ENCODE results near the gene KCNT1.

The KCNT1 gene

DNA sequence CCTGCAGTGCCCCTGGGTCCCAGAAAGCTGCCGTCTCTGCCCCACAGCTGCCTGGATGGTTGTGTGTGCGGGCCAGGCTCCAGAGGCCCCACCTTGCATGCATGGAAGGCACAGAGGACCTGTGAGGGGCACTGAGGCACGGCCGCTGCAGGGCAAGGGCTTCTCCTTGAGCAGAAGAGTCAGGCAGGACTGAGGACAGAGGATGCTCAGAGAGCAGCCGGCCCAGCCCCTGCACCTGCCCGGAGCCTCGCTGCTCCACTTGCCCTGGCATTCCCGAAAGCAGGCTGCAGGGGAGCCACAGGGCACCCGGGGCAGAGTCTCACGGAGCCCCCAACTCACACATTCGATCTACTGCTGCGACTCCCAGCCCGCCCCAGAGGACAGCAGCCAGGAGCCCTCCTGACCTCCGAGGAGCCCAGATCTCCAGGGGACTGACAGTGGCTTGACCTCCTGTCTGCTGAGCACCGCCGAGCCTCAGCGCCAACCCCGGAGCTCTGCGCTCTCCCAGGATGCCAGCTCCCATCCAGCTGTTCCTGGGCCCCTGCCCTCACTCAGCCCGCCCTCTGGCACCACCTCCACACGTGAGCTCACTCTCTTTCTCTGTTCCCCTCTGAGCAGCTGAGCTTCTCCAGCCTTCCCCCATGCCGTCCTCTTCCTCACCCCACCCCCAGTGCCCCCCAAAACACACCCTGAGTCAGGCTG lies 95.0 kb downstream of the KCNT1 start:
- Histone ChIP-seq H3K9me3 (ENCODE audit: control insufficient read depth, low read length) (no peaks in the 10 kb centered on the region), H3K4me1 (ENCODE audit: control insufficient read depth, insufficient read depth, low read length) (peaks cover 4% of the 10 kb centered on the region), H3K27me3 (ENCODE audit: control insufficient read depth, insufficient read depth, low read length) (no peaks in the 10 kb centered on the region), H3K4me3 (ENCODE audit: low read length) (no peak overlapping the region), H3K36me3 (ENCODE audit: control insufficient read depth, insufficient read depth, low read length) (no peaks in the 10 kb centered on the region), H3K9ac (ENCODE audit: low read length) (no peak overlapping the region)

DNA sequence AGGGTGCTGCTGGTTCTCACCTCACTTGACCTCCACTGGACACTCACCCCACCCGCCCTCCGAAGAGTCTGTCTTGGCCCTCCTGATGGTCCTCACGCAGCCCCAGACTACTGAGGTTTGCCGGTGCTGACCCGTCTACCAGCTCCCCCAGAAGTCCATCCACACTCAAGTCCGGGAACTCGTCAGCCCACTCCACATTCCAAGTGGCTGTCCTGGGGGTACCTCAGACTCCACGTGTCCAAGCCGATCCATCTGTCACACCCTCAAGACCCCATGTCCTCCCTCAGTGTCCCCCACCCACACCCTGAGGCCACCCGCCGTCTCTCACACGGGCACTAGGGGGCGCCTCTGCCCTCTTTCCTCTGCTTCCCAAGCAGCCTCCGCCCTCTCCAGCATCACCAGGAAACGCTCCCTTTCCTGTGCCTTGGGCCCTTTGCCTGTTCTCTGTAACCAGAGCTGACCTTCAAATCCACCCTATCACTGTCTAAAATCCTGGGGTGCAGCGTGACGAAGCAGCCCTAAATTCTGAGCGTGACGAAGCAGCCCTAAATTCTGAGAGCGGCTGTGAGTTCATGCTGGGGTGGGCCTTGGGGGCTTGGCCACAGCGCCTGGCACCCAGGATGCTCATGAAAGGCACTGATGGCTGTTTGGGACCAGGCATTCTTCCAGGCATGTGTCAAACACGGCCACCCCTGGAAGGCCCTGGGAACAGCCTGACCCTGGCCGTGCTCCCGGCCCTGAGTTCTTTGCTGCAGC lies 95.7 kb downstream of the KCNT1 start:
- Histone ChIP-seq H3K4me1 (ENCODE audit: control insufficient read depth, insufficient read depth, low read length) (peaks cover 4% of the 10 kb centered on the region), H3K36me3 (ENCODE audit: control insufficient read depth, insufficient read depth, low read length) (no peaks in the 10 kb centered on the region), H3K9me3 (ENCODE audit: control insufficient read depth, low read length) (no peaks in the 10 kb centered on the region), H3K4me3 (ENCODE audit: low read length) (no peak overlapping the region), H3K27me3 (ENCODE audit: control insufficient read depth, insufficient read depth, low read length) (no peaks in the 10 kb centered on the region), H3K9ac (ENCODE audit: low read length) (no peak overlapping the region)

GRCh38 chr9:135798263-135798585 lies 96.2 kb downstream of the KCNT1 start:
- Histone ChIP-seq H3K9ac (ENCODE audit: low read length) (no peak overlapping the region), H3K9me3 (ENCODE audit: control insufficient read depth, low read length) (no peaks in the 10 kb centered on the region), H3K36me3 (ENCODE audit: control insufficient read depth, insufficient read depth, low read length) (no peaks in the 10 kb centered on the region), H3K4me3 (ENCODE audit: low read length) (no peak overlapping the region), H3K27me3 (ENCODE audit: control insufficient read depth, insufficient read depth, low read length) (no peaks in the 10 kb centered on the region), H3K4me1 (ENCODE audit: control insufficient read depth, insufficient read depth, low read length) (peaks cover 4% of the 10 kb centered on the region)

GRCh38 chr9:135799261-135799660 lies 97.3 kb downstream of the KCNT1 start:
- Histone ChIP-seq H3K9ac (ENCODE audit: low read length) (no peak overlapping the region), H3K36me3 (ENCODE audit: control insufficient read depth, insufficient read depth, low read length) (no peaks in the 10 kb centered on the region), H3K9me3 (ENCODE audit: control insufficient read depth, low read length) (no peaks in the 10 kb centered on the region), H3K4me3 (ENCODE audit: low read length) (no peak overlapping the region), H3K27me3 (ENCODE audit: control insufficient read depth, insufficient read depth, low read length) (no peaks in the 10 kb centered on the region), H3K4me1 (ENCODE audit: control insufficient read depth, insufficient read depth, low read length) (peaks cover 4% of the 10 kb centered on the region)

- H3K4me3 ChIP-seq (ENCODE audit: low read length) = no peak overlapping the region
These were observed 99.1 kb downstream of the KCNT1 start for GRCh38 chr9:135801070-135801469.

GRCh38 chr9:135802876-135803419 lies 101.0 kb downstream of the KCNT1 start:
- no peaks in the 10 kb centered on the region for H3K36me3 ChIP-seq (ENCODE audit: control insufficient read depth, insufficient read depth, low read length)
- no peaks in the 10 kb centered on the region for H3K4me1 ChIP-seq (ENCODE audit: control insufficient read depth, insufficient read depth, low read length)
- no peak overlapping the region for H3K9ac ChIP-seq (ENCODE audit: low read length)
- H3K27me3 ChIP-seq (ENCODE audit: control insufficient read depth, insufficient read depth, low read length) = no peaks in the 10 kb centered on the region
- H3K4me3 ChIP-seq (ENCODE audit: low read length) = no peak overlapping the region
- H3K9me3 ChIP-seq (ENCODE audit: control insufficient read depth, low read length) = no peaks in the 10 kb centered on the region

More at GRCh38 chr9:135801070-135801469, 99.1 kb downstream of the KCNT1 start:
- Histone ChIP-seq H3K4me1 (ENCODE audit: control insufficient read depth, insufficient read depth, low read length) (peaks cover 4% of the 10 kb centered on the region), H3K9ac (ENCODE audit: low read length) (no peak overlapping the region), H3K36me3 (ENCODE audit: control insufficient read depth, insufficient read depth, low read length) (no peaks in the 10 kb centered on the region), H3K27me3 (ENCODE audit: control insufficient read depth, insufficient read depth, low read length) (no peaks in the 10 kb centered on the region), H3K9me3 (ENCODE audit: control insufficient read depth, low read length) (no peaks in the 10 kb centered on the region)

DNA sequence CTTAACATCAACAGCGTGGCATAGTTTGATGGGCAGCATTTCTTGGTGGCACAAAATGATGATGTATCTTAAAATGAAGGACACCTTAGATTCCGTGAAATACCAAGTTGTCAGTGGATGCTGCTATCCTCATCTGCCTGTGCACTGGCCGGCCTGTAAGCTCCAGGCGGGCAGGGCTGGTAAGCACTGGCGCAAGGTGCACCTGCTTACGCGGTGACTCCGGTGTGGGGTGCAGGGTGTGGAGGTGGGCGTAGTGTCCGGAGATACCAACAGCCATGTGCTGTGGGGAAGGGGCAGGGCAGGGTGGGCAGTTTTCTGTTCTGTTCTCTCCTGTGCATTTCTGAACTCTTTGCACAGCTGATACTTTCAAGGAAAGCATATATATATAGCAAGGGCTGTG lies 101.5 kb downstream of the KCNT1 start:
- Histone ChIP-seq H3K27me3 (ENCODE audit: control insufficient read depth, insufficient read depth, low read length) (no peaks in the 10 kb centered on the region), H3K9me3 (ENCODE audit: control insufficient read depth, low read length) (no peaks in the 10 kb centered on the region), H3K4me1 (ENCODE audit: control insufficient read depth, insufficient read depth, low read length) (no peaks in the 10 kb centered on the region), H3K4me3 (ENCODE audit: low read length) (no peak overlapping the region), H3K36me3 (ENCODE audit: control insufficient read depth, insufficient read depth, low read length) (no peaks in the 10 kb centered on the region), H3K9ac (ENCODE audit: low read length) (no peak overlapping the region)

DNA sequence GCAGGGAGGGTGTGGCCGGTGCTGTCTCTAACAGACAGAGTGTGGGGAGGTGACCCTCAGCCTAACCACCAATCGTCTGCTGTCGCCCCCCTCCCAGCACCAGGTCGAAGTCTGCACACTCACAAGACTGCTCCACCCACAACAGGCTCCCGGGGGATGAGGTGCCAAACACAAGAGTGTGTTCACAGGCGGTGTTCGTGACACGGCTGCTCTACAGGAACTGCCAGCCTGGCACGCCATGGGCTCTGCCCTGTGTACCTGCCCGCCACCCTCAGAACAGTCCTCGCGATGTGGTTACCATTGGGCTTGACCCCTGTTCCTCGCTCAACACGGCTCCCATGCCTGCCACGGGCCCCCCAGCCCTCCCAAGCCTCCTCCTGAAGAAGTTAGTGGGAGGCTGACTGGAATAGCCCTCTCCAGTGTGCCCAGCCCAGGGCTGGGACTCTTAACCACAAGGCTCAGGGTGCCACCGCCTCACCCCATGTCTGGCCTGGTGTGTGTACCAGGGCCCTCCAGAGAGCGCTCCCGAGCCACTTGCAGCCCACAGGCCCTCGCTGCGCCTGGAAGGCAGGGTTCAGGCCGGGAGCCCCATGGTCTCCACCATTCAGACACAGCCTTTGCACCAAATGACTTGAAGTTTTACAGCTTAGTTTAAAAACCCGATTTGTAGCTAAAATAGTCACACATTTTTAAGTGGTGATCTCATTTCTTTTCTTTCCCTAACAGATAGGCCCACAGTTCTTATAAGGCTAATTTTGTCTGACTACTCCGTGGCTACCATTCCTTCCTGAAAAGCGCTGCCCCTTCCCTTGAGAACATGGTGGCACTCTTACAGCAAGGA lies 102.8 kb downstream of the KCNT1 start:
- H3K9ac ChIP-seq (ENCODE audit: low read length) = no peak overlapping the region
- H3K4me1 ChIP-seq (ENCODE audit: control insufficient read depth, insufficient read depth, low read length) = no peaks in the 10 kb centered on the region
- no peaks in the 10 kb centered on the region for H3K27me3 ChIP-seq (ENCODE audit: control insufficient read depth, insufficient read depth, low read length)
- no peaks in the 10 kb centered on the region for H3K9me3 ChIP-seq (ENCODE audit: control insufficient read depth, low read length)
- no peaks in the 10 kb centered on the region for H3K36me3 ChIP-seq (ENCODE audit: control insufficient read depth, insufficient read depth, low read length)
- H3K4me3 ChIP-seq (ENCODE audit: low read length) = no peak overlapping the region

DNA sequence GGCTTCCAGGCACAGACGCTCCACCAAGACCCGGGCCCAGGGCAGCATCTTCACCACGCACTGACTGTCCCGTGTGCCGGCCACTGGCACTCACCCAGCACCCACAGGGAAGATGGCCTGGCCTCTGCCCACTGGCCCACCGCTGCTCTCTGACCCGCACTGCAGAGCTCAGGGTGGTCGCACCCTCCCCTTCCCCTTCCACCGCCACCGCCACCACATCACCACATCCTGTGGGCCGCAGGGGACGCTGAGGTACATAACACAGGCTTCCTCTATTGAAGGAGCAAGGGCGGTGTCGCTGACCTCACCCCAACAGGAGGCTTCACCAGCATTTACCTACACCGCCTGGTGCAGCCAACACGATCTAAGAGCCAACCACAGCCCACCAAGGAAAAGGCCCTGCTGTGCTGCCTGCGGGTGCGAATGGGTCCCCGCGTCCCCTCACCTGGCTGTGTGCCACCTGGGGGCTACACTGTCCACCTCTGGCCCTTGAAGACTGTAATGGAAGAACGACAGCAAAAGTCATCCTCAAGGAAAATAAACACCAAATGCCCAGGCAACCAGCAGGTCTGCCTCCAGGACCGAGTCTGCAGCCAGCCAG lies 103.5 kb downstream of the KCNT1 start:
- no peaks in the 10 kb centered on the region for H3K36me3 ChIP-seq (ENCODE audit: control insufficient read depth, insufficient read depth, low read length)
- H3K4me3 ChIP-seq (ENCODE audit: low read length) = no peak overlapping the region
- H3K9ac ChIP-seq (ENCODE audit: low read length) = no peak overlapping the region
- no peaks in the 10 kb centered on the region for H3K4me1 ChIP-seq (ENCODE audit: control insufficient read depth, insufficient read depth, low read length)
- H3K9me3 ChIP-seq (ENCODE audit: control insufficient read depth, low read length) = no peaks in the 10 kb centered on the region
- H3K27me3 ChIP-seq (ENCODE audit: control insufficient read depth, insufficient read depth, low read length) = no peaks in the 10 kb centered on the region

- H3K27me3 ChIP-seq (ENCODE audit: control insufficient read depth, insufficient read depth, low read length) = no peaks in the 10 kb centered on the region
- no peak overlapping the region for H3K9ac ChIP-seq (ENCODE audit: low read length)
- peaks cover 8% of the 10 kb centered on the region for H3K36me3 ChIP-seq (ENCODE audit: control insufficient read depth, insufficient read depth, low read length)
- H3K9me3 ChIP-seq (ENCODE audit: control insufficient read depth, low read length) = no peaks in the 10 kb centered on the region
- no peaks in the 10 kb centered on the region for H3K4me1 ChIP-seq (ENCODE audit: control insufficient read depth, insufficient read depth, low read length)
- H3K4me3 ChIP-seq (ENCODE audit: low read length) = no peak overlapping the region
These were observed 107.2 kb downstream of the KCNT1 start for GRCh38 chr9:135809166-135809565.

- H3K9me3 ChIP-seq (ENCODE audit: control insufficient read depth, low read length) = no peaks in the 10 kb centered on the region
- no peaks in the 10 kb centered on the region for H3K27me3 ChIP-seq (ENCODE audit: control insufficient read depth, insufficient read depth, low read length)
- no peak overlapping the region for H3K4me3 ChIP-seq (ENCODE audit: low read length)
- H3K9ac ChIP-seq (ENCODE audit: low read length) = no peak overlapping the region
- H3K4me1 ChIP-seq (ENCODE audit: control insufficient read depth, insufficient read depth, low read length) = no peaks in the 10 kb centered on the region
- H3K36me3 ChIP-seq (ENCODE audit: control insufficient read depth, insufficient read depth, low read length) = peaks cover 8% of the 10 kb centered on the region
These were observed 109.0 kb downstream of the KCNT1 start for GRCh38 chr9:135810806-135811575.

Measured in mucosa of stomach (tissue), 1 donor.